WI38 (cell line): ENCODE data around the gene MRC1.

Experiments
- H3K4me3 ChIP-seq: 2 replicates; pipeline ENCODE4 v1.5.1; 2011; ENCODE audit warnings: low read depth, mild to moderate bottlenecking, control low read depth, low read length
- TF ChIP-seq, protein P1 (sequence below): IDR thresholded peaks from 2 replicates; pipeline ENCODE4 v1.5.1; 2012; ENCODE audit warnings: low read depth, mild to moderate bottlenecking, control low read depth, low read length

Gene MRC1

GRCh38 chr10:17841050-17841449 lies 31.9 kb downstream of the MRC1 start:
- TF ChIP-seq, protein P1, sequence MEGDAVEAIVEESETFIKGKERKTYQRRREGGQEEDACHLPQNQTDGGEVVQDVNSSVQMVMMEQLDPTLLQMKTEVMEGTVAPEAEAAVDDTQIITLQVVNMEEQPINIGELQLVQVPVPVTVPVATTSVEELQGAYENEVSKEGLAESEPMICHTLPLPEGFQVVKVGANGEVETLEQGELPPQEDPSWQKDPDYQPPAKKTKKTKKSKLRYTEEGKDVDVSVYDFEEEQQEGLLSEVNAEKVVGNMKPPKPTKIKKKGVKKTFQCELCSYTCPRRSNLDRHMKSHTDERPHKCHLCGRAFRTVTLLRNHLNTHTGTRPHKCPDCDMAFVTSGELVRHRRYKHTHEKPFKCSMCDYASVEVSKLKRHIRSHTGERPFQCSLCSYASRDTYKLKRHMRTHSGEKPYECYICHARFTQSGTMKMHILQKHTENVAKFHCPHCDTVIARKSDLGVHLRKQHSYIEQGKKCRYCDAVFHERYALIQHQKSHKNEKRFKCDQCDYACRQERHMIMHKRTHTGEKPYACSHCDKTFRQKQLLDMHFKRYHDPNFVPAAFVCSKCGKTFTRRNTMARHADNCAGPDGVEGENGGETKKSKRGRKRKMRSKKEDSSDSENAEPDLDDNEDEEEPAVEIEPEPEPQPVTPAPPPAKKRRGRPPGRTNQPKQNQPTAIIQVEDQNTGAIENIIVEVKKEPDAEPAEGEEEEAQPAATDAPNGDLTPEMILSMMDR, result no peak
- no peak overlapping the region for H3K4me3 ChIP-seq

GRCh38 chr10:17842641-17843040 lies 33.5 kb downstream of the MRC1 start:
- TF ChIP-seq, protein P1, result no peak
- H3K4me3 ChIP-seq, result no peak overlapping the region

GRCh38 chr10:17847585-17848296 lies 38.6 kb downstream of the MRC1 start:
- H3K4me3 ChIP-seq, result no peak overlapping the region
- TF ChIP-seq, protein P1, result no peak

GRCh38 chr10:17848646-17849045 lies 39.5 kb downstream of the MRC1 start:
- TF ChIP-seq, protein P1, result no peak
- no peak overlapping the region for H3K4me3 ChIP-seq

DNA sequence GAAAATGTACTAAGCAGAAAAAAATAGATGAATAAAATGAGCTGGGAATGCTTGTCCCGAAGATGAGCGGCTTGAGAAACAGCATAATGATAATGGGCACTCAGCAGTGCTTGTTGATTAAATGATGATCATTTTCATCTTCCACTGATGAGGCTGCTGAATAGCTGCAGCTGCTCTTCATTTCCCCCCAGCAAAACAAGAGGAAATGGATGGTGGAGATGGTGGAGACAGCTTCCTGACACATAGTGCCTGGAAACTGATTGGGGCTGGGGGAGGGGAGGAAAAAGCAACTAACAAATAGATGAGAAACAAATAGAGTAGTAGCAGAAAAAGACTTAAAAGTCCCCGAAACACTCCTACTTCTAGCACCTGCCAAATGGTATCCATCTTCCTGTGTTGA lies 41.4 kb downstream of the MRC1 start:
- no peak overlapping the region for H3K4me3 ChIP-seq
- TF ChIP-seq, protein P1, result no peak

DNA sequence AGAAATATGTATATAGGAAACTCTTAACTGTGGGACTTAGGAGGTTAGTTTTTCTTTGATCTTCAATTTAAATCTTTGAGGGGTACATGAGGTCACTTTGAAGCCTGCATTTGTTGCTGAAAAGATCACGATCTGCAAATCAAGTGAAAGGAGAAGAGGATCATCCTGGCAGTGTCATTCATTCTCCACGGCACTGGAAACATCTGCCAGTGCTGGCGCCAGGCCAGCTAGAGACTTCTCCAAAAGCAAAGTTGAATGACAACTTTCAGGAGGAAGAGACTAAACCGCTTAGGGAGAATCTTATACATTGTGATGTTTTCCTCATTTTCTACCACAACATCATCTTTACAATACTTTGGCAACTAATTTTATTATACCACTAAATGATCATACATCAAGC lies 42.5 kb downstream of the MRC1 start:
- no peak overlapping the region for H3K4me3 ChIP-seq
- TF ChIP-seq, protein P1, result no peak

GRCh38 chr10:17854044-17854652 lies 45.0 kb downstream of the MRC1 start:
- TF ChIP-seq, protein P1, result no peak
- no peak overlapping the region for H3K4me3 ChIP-seq
